DND-41 (cell line): ENCODE data around the gene DAD1.

Experiments used
- ATAC-seq: fragments of 200-7000 bp; cut with Tn5 transposase; 3 replicates; pipeline ENCODE4 v1.9.1; 2021; ENCODE audit warnings: low read depth; ENCODE audit not compliant: insufficient read depth
- DNase-seq: peaks from one replicate; pipeline ENCODE4 v3.0.0-alpha.2; 2020
- H2AFZ ChIP-seq: 2 replicates; pipeline ENCODE4 v1.6.0; 2012; ENCODE audit warnings: low read depth, low read length
- H3K27ac ChIP-seq: 2 replicates; pipeline ENCODE4 v1.5.1; 2012; ENCODE audit warnings: low read length, inconsistent platforms
- H3K27me3 ChIP-seq: fragments of 200-600 bp; sonication (generic); 2 replicates; pipeline ENCODE4 v1.6.0; 2012; ENCODE audit warnings: low read length, mild to moderate bottlenecking, inconsistent platforms; ENCODE audit not compliant: insufficient read depth, poor library complexity
- H3K36me3 ChIP-seq: 2 replicates; pipeline ENCODE4 v1.5.1; 2012; ENCODE audit warnings: low read length, inconsistent platforms; ENCODE audit not compliant: insufficient read depth
- H3K4me1 ChIP-seq: 2 replicates; pipeline ENCODE4 v1.5.1; 2012; ENCODE audit warnings: mild to moderate bottlenecking, low read length; ENCODE audit not compliant: insufficient read depth
- H3K4me2 ChIP-seq: 2 replicates; pipeline ENCODE4 v1.6.0; 2012; ENCODE audit warnings: mild to moderate bottlenecking, moderate library complexity, low read length, inconsistent platforms; ENCODE audit not compliant: insufficient read depth
- H3K4me3 ChIP-seq, 2 experiments: fragments of 200-600 bp in 1 of 2; shearing (Covaris generic) in 1 of 2; 2 replicates each; pipeline ENCODE4 v1.5.1; 2012 to 2016; ENCODE audit warnings: inconsistent platforms in 2 of 2, low read length in 2 of 2, mild to moderate bottlenecking in 2 of 2, low read depth in 1 of 2, moderate library complexity in 1 of 2
- H3K79me2 ChIP-seq: 2 replicates; pipeline ENCODE4 v1.6.0; 2012; ENCODE audit warnings: low read length, inconsistent platforms; ENCODE audit not compliant: insufficient read depth
- H3K9ac ChIP-seq: 2 replicates; pipeline ENCODE4 v1.6.0; 2012; ENCODE audit warnings: low read depth, mild to moderate bottlenecking, inconsistent platforms, low read length, moderate library complexity
- H3K9me3 ChIP-seq: 2 replicates; pipeline ENCODE4 v1.5.1; 2012; ENCODE audit warnings: low read length, moderate library complexity, mild to moderate bottlenecking, inconsistent platforms; ENCODE audit not compliant: insufficient read depth, severe bottlenecking
- H4K20me1 ChIP-seq: 2 replicates; pipeline ENCODE4 v1.6.0; 2012; ENCODE audit warnings: low read length; ENCODE audit not compliant: insufficient read depth
- CTCF ChIP-seq: IDR thresholded peaks from 2 replicates; pipeline ENCODE4 v1.5.1; 2012; ENCODE audit warnings: borderline replicate concordance, low read length, moderate library complexity, mild to moderate bottlenecking; ENCODE audit not compliant: poor library complexity, severe bottlenecking; ENCODE audit errors: extremely low read depth
- EZH2 ChIP-seq: IDR thresholded peaks from 3 replicates; pipeline ENCODE4 v1.6.1; 2012; ENCODE audit warnings: borderline replicate concordance, low read depth, mild to moderate bottlenecking, moderate library complexity, low read length, inconsistent platforms; ENCODE audit not compliant: severe bottlenecking

DAD1 gene

GRCh38 chr14:22518073-22518472 lies 71.0 kb downstream of the DAD1 start:
- H3K79me2 ChIP-seq, result no peaks in the 10 kb centered on the region

DNA sequence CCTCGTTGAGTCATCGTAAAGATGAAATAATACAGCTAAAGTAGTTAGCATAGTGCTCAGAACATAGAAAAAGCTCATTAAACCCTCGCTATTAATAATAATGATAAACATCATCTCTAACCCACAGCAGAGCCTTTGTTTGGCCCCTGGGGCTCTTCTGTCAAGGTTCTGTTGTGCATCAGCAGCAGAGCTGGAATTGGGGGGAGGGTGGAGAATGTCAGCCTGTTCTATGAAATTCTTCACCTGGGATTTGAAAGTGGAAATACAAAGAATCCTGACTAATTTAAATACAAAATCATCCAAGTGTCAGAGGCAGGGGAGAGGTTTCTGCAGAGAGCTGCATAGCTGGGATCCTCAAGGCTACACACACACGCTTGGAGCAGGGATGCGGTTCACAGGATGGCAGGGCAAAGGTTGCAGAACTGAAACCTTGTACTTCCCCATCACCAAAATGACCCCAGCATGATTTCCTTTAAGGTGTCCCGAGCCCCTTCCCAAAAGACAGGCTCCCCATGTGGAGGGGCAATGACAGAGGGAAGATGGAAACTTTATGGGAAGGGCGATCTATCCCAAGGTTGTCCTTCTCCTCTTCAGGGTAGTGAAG lies 71.8 kb downstream of the DAD1 start:
- ATAC-seq, result no peak
- TF ChIP-seq EZH2, result no peak
- TF ChIP-seq CTCF, result no peak
- H3K4me3 ChIP-seq, result no peak overlapping the region
- no peak overlapping the region for H3K9ac ChIP-seq
- H3K27ac ChIP-seq, result no peak overlapping the region
- peaks cover 44% of the 10 kb centered on the region for H3K27me3 ChIP-seq
- DNase-seq, result no peak
- no peaks in the 10 kb centered on the region for H4K20me1 ChIP-seq
- H3K36me3 ChIP-seq, result no peaks in the 10 kb centered on the region
- H2AFZ ChIP-seq, result no peak overlapping the region
- H3K4me2 ChIP-seq, result no peak overlapping the region
- H3K4me1 ChIP-seq, result no peaks in the 10 kb centered on the region
- no peaks in the 10 kb centered on the region for H3K79me2 ChIP-seq
- H3K9me3 ChIP-seq, result no peaks in the 10 kb centered on the region

More at GRCh38 chr14:22518073-22518472, 71.0 kb downstream of the DAD1 start:
- no peak for TF ChIP-seq EZH2
- TF ChIP-seq CTCF, result no peak
- H3K4me1 ChIP-seq, result no peaks in the 10 kb centered on the region
- H4K20me1 ChIP-seq, result no peaks in the 10 kb centered on the region
- H2AFZ ChIP-seq, result no peak overlapping the region
- H3K36me3 ChIP-seq, result no peaks in the 10 kb centered on the region
- peaks cover 52% of the 10 kb centered on the region for H3K27me3 ChIP-seq
- no peak overlapping the region for H3K4me2 ChIP-seq
- no peak overlapping the region for H3K9ac ChIP-seq
- no peaks in the 10 kb centered on the region for H3K9me3 ChIP-seq
- ATAC-seq, result no peak
- no peak for DNase-seq
- no peak overlapping the region for H3K27ac ChIP-seq
- no peak overlapping the region for H3K4me3 ChIP-seq

DNA sequence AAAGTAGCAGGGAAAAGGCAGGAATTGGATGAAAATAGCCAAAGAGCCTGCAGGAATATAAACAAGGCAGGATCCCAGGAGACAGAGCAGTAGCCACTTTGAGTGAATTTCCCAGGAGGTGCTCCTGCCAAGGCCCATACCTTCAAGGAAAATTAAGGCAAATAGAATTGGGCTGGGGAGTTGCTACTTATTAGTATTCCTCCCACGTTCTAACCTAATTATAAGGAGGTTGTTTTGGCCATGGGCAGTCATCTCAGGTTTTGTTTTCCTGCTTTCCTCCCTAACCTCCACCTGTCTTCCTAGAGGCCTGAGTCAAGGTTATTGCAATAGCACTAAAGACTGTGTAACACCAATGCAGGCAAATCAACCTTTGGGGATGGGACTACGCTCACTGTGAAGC lies 73.1 kb downstream of the DAD1 start:
- Histone ChIP-seq H3K9ac (no peak overlapping the region), H3K27ac (no peak overlapping the region), H3K27me3 (peaks cover 34% of the 10 kb centered on the region), H3K4me2 (no peak overlapping the region), H3K36me3 (no peaks in the 10 kb centered on the region), H2AFZ (no peak overlapping the region), H3K79me2 (no peaks in the 10 kb centered on the region), H3K4me3 (no peak overlapping the region), H3K9me3 (no peaks in the 10 kb centered on the region), H4K20me1 (no peaks in the 10 kb centered on the region), H3K4me1 (no peaks in the 10 kb centered on the region)
- TF ChIP-seq CTCF (no peak), EZH2 (no peak)
- DNase-seq, result no peak
- ATAC-seq, result no peak
